PC-9 (cell line): ENCODE data around the gene DFFA.

Source experiments
- EZH2 ChIP-seq: fragments of 200-600 bp; sonication (generic); IDR thresholded peaks from 2 replicates; pipeline ENCODE4 v1.8.0; 2017; ENCODE audit warnings: antibody characterized with exemption, low read depth
- TF ChIP-seq, protein P1 (sequence below): fragments of 200-600 bp; sonication (generic); conservative IDR thresholded peaks from 2 replicates; pipeline ENCODE4 v1.6.1; 2017; ENCODE audit warnings: mixed run types, antibody characterized with exemption, mild to moderate bottlenecking, moderate library complexity

DNA sequence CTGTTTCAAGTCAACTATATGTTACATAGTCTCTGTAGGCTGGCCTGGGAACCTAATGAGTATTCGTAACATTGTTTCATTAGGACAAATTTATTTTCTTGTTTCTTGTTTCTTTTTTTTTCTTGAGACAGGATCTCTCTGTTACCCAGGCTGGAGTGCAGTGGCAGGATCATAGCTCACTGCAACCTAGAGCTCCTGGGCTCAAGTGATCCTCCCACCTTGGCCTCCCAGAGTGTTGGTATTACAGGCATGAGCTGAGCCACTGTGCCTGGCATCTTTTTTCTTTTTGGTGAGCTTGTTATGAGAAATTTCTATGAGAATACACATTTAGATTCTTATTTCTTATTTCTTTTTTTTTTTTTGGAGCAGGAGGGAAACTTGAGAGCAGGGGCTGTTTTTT is 35.3 kb downstream of the DFFA start:
- TF ChIP-seq, protein P1, sequence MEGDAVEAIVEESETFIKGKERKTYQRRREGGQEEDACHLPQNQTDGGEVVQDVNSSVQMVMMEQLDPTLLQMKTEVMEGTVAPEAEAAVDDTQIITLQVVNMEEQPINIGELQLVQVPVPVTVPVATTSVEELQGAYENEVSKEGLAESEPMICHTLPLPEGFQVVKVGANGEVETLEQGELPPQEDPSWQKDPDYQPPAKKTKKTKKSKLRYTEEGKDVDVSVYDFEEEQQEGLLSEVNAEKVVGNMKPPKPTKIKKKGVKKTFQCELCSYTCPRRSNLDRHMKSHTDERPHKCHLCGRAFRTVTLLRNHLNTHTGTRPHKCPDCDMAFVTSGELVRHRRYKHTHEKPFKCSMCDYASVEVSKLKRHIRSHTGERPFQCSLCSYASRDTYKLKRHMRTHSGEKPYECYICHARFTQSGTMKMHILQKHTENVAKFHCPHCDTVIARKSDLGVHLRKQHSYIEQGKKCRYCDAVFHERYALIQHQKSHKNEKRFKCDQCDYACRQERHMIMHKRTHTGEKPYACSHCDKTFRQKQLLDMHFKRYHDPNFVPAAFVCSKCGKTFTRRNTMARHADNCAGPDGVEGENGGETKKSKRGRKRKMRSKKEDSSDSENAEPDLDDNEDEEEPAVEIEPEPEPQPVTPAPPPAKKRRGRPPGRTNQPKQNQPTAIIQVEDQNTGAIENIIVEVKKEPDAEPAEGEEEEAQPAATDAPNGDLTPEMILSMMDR = no peak
- TF ChIP-seq EZH2 = no peak
